NOMO-1 treated with dmso at 0.1 percent for 144 hours (cell line): ENCODE data around the gene CEL.
"Not testable (repeated sequence)": the region's sequence is repeated elsewhere in the genome, so short reads cannot be mapped to it uniquely, and the experiment has no call there.

Source experiments
- DNase-seq: peaks from one replicate; lab custom pipeline; 2025; ENCODE audit not compliant: unreplicated experiment; lab: John Stamatoyannopoulos, UW

CEL gene

DNA sequence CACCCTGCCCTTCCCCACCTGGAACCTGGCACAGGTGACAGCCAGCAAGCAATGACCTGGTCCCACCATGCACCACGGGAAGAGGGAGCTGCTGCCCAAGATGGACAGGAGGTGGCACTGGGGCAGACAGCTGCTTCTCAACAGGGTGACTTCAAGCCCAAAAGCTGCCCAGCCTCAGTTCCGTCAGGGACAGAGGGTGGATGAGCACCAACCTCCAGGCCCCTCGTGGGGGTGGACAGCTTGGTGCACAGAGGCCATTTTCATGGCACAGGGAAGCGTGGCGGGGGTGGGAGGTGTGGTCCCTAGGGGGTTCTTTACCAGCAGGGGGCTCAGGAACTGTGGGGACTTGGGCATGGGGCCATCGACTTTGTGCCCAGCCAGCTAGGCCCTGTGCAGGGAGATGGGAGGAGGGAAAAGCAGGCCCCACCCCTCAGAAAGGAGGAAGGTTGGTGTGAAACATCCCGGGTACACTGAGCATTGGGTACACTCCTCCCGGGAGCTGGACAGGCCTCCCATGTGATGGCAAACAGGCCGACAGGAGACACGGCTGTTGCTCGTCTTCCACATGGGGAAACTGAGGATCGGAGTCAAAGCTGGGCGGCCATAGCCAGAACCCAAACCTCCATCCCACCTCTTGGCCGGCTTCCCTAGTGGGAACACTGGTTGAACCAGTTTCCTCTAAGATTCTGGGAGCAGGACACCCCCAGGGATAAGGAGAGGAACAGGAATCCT lies 1.9 kb downstream of the CEL start:
- no peak for DNase-seq

DNA sequence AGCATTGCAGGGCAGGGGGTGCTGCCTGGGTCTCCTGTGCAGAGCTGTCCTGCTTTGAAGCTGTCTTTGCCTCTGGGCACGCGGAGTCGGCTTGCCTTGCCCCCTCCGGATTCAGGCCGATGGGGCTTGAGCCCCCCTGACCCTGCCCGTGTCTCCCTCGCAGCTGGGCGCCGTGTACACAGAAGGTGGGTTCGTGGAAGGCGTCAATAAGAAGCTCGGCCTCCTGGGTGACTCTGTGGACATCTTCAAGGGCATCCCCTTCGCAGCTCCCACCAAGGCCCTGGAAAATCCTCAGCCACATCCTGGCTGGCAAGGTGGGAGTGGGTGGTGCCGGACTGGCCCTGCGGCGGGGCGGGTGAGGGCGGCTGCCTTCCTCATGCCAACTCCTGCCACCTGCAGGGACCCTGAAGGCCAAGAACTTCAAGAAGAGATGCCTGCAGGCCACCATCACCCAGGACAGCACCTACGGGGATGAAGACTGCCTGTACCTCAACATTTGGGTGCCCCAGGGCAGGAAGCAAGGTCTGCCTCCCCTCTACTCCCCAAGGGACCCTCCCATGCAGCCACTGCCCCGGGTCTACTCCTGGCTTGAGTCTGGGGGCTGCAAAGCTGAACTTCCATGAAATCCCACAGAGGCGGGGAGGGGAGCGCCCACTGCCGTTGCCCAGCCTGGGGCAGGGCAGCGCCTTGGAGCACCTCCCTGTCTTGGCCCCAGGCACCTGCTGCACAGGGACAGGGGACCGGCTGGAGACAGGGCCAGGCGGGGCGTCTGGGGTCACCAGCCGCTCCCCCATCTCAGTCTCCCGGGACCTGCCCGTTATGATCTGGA lies 2.7 kb downstream of the CEL start:
- no peak for DNase-seq

- DNase-seq: no peak
Measured at GRCh38 chr9:133065070-133065388, 3.2 kb downstream of the CEL start.

DNA sequence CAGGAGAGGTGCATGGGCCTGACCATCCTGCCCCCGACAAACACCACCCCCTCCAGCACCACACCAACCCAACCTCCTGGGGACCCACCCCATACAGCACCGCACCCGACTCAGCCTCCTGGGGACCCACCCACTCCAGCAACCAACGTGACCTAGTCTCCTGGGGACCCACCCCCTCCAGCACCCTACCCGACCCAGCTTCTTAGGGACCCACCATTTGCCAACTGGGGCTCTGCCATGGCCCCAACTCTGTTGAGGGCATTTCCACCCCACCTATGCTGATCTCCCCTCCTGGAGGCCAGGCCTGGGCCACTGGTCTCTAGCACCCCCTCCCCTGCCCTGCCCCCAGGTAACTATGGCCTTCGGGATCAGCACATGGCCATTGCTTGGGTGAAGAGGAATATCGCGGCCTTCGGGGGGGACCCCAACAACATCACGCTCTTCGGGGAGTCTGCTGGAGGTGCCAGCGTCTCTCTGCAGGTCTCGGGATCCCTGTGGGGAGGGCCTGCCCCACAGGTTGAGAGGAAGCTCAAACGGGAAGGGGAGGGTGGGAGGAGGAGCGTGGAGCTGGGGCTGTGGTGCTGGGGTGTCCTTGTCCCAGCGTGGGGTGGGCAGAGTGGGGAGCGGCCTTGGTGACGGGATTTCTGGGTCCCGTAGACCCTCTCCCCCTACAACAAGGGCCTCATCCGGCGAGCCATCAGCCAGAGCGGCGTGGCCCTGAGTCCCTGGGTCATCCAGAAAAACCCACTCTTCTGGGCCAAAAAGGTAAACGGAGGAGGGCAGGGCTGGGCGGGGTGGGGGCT lies 4.6 kb downstream of the CEL start:
- no peak for DNase-seq

DNA sequence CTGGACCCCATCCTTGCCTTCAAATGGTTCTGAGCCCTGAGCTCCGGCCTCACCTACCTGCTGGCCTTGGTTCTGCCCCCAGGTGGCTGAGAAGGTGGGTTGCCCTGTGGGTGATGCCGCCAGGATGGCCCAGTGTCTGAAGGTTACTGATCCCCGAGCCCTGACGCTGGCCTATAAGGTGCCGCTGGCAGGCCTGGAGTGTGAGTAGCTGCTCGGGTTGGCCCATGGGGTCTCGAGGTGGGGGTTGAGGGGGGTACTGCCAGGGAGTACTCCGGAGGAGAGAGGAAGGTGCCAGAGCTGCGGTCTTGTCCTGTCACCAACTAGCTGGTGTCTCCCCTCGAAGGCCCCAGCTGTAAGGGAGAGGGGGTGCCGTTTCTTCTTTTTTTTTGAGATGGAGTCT lies 5.2 kb downstream of the CEL start:
- DNase-seq: no peak

- no peak for DNase-seq
Measured at GRCh38 chr9:133067813-133068212, 6.0 kb downstream of the CEL start.

DNA sequence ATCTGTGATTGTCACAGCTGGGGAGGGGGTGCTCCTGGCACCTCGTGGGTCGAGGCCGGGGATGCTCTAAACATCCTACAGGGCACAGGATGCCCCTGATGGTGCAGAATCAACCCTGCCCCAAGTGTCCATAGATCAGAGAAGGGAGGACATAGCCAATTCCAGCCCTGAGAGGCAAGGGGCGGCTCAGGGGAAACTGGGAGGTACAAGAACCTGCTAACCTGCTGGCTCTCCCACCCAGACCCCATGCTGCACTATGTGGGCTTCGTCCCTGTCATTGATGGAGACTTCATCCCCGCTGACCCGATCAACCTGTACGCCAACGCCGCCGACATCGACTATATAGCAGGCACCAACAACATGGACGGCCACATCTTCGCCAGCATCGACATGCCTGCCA lies 6.7 kb downstream of the CEL start:
- DNase-seq: not testable (repeated sequence)

DNA sequence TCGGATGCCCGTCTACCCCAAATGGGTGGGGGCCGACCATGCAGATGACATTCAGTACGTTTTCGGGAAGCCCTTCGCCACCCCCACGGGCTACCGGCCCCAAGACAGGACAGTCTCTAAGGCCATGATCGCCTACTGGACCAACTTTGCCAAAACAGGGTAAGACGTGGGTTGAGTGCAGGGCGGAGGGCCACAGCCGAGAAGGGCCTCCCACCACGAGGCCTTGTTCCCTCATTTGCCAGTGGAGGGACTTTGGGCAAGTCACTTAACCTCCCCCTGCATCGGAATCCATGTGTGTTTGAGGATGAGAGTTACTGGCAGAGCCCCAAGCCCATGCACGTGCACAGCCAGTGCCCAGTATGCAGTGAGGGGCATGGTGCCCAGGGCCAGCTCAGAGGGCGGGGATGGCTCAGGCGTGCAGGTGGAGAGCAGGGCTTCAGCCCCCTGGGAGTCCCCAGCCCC lies 8.8 kb downstream of the CEL start:
- DNase-seq: not testable (repeated sequence)

GRCh38 chr9:133070985-133071384 lies 9.2 kb downstream of the CEL start:
- not testable (repeated sequence) for DNase-seq

- DNase-seq: no peak
Measured at GRCh38 chr9:133071484-133072150, 9.8 kb downstream of the CEL start.

DNA sequence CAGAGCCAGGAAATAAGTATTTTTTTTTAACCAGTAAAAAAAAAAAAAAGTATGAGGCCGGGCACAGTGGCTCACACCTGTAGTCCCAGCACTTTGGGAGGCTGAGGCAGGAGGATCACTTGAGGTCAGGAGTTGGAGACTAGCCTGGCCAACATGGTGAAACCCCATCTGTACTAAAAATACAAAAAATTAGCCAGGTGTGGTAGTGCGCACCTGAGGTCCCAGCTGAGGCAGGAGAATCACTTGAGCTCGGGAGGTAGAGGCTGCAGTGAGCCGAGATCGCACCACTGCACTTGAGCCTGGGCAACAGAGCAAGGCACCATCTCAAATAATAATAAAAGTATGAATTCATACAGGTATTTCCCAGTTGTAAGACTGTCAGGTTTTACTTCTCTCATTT lies 10.4 kb downstream of the CEL start:
- DNase-seq: not testable (repeated sequence)

- peak; percentile 89 for DNase-seq
Measured at GRCh38 chr9:133073086-133074014, 11.6 kb downstream of the CEL start.

GRCh38 chr9:133074111-133074651 lies 12.4 kb downstream of the CEL start:
- no peak for DNase-seq

GRCh38 chr9:133075925-133076630 lies 14.3 kb downstream of the CEL start:
- no peak for DNase-seq

GRCh38 chr9:133076691-133077090 lies 14.9 kb downstream of the CEL start:
- DNase-seq: no peak

DNA sequence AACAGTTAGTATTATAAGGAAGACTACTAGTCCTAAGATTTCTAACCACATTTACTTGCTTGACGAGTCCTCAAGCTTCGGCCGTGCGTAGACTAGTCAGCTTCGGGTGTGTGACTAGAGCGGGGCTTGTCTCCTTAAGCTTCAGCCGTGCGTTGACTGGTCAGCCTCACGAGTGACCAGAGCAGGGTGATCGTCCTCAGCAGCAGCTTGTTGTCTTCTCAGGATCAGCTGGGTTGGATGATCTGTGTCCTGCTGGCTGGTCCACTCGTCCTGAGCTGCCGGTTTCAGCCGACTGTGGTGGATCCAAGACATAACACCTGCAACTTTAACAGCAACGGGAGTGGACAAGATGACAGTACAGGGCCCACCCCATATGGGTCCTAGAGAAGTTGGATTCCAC lies 16.7 kb downstream of the CEL start:
- no peak for DNase-seq

GRCh38 chr9:133080161-133080560 lies 18.4 kb downstream of the CEL start:
- no peak for DNase-seq

- DNase-seq: not testable (repeated sequence)
Measured at GRCh38 chr9:133080786-133081779, 19.3 kb downstream of the CEL start.
